HG03460 (cell line): ENCODE data around the gene GLYR1.
"Not testable (repeated sequence)": the region's sequence is repeated elsewhere in the genome, so short reads cannot be mapped to it uniquely, and the experiment has no call there.

Experiments
- ATAC-seq: cut with Tn5 transposase; IDR thresholded peaks from one replicate; pipeline ENCODE4 v1.9.1; 2021; ENCODE audit not compliant: unreplicated experiment

The GLYR1 gene

DNA sequence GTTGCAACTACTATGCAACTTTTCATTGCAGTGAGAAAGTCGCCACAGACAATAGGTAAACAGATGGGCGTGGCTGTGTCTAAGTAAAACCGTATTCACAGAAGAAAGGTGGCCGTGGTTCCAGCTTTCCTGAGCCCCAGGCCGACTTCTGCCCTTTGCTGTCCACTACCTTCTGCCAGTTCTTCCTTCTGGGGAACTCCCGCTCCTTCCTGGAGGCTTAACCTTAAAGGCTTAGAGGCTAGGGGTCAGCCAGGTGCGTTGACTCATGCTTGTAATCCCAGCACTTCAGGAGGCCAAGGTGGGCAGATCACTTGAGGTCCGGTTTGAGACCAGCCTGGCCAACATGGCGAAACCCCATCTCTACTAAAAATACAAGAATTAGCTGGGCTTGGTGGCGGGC, 56.8 kb downstream of the GLYR1 start:
- ATAC-seq, result no peak

DNA sequence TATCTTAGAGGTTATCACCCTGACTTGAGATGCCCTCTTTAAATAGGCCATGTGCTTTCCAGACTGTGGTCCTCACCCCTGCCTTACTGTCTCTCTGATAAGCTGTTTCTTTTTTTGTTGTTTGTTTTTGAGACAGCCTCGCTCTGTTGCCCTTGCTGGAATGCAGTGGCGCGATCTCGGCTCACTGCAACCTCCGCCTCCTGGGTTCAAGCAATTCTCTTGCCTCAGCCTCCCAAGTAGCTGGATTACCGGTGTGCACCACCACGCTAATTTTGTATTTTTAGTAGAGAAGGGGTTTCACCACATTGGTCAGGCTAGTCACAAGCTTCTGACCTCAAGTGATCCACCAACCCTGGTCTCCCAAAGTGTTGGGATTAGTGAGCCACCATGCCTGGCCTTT, 58.2 kb downstream of the GLYR1 start:
- ATAC-seq, result no peak

DNA sequence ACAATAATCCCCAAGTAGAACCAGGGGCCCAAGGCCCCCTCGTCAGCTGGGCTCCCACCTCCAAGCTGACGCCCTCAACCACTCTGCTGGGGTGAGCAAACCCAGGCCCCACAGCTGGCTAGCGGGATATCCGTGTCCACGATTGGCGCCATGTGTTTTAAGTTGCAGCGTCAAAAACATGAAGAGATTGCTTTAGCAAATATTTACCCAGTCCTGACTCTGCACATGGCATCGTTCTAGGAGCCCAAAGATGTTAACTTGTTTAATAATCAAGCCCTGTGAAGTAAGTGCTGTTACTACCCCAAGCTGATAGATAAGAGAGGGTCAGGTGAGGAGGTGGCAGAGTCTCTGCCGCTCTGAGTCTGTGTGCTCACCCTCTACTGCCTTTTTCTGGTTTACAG, 58.6 kb downstream of the GLYR1 start:
- ATAC-seq, result no peak

DNA sequence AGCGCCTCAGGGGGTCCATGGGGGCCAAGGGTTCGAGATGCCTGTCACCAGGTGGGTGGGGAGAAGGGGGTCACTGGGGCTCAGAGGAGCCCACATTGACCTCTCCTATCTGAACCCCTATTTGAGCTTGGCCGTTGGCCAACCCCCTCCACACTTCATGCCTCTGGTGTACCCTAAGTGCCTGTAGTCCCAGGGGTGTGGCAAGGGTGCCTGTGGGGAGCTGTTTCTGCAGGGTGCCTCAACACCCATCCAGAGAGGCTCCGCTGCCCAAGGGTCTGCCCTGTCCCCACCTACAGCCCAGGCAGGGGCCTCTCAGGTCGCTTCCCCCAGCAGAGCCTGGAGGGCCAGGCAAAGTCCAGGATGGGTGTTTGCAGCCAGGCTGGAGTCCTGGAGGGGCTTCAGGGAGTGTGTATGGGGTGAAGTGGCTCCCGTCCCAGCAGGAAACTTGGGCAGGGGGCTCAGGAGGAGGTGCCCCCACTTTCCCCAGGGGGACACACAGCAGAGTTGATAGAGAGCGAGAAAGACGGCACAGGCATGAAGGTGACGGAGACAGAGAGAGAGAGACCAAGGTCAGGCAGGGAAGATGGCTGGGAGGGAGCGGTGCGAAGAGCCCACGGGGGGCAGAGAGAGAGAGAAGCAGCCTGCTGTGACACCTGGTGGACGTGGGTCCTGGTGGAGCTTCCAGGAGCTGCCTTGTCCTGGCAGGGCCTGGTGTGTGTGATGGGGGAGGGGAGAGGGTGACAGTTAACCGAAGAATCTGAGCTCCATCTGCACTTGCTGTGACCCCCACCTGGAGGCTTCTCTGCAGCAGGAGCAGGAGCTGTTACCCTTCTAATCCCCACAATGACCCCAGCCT, 59.2 kb downstream of the GLYR1 start, which contains the start of gene SEPTIN12:
Gene SEPTIN12, minus strand, starts transcription at position 719 of the 856 bp plus-strand sequence. Its CDS starts 700 bp downstream, at position 19.
- ATAC-seq, result no peak

DNA sequence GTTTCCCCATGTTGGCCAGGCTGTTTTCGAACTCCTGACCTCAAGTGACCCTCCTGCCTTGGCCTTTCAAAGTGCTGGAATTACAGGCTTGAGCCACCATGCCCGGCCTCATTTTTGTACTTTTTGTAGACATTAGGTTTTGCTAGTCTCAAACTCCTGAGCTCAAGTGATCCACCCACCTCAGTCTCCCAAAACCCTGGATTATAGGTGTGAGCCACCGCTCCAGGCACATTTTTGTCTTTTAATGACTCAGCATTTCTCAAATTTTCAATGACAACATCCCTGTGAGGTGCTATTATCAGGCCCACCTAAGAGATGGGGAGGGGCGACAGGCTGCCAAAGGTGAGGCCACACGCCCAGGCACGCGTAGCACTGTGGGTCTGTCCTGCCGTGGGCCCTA, 60.0 kb downstream of the GLYR1 start:
- no peak for ATAC-seq

DNA sequence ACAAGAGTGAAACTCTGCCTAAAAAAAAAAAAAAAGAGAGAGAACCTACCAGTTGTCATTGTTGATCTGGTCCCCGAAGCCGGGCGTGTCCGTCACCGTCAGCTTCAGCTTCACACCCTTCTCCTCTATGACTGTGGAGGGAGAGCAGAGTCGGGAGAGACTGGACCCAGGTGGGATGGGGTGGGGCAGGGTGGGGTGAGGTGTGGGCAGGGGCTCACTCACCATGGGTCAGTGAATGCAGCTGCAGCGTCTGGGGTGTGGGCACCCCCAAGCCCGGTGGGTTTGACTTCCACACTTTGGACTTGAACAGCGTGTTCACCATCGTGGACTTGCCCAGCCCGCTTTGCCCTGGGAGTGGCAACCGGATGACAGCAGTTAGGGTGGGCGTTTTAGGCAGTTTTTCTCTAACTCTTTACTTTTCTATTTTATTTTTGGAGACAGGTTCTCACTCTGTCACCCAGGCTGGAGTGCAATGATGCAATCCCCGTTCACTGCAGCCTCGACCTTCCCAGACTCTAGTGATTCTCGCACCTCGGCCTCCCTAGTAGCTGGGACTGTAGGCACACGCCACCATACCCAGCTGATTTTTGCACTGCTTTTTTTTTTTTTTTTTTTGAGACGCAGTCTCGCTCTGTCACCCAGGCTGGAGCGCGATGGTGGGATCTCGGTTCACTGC, 61.2 kb downstream of the GLYR1 start:
- ATAC-seq, result no peak

DNA sequence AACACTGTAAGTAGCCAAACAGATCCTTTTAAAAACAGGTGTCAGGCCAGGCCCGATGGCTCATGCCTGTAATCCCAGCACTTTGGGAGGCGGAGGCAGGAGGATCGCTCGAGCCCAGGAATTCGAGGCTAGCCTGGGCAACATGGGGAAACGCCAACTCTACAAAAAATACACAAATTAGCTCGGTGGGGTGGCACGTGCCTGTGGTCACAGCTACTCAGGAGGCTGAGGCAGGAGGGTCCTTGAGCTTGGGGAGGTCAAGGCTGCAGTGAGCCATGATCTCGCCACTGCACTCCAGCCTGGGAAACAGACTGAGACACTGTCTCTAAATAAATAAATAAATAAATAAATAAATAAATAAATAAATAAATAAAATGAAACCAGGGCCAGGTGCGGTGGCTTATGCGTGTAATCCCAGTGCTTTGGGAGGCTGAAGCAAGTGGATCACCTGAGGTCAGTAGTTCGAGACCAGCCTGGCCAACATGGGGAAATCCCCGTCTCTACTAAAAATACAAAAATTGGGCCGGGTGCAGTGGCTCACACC, 62.6 kb downstream of the GLYR1 start:
- not testable (repeated sequence) for ATAC-seq

DNA sequence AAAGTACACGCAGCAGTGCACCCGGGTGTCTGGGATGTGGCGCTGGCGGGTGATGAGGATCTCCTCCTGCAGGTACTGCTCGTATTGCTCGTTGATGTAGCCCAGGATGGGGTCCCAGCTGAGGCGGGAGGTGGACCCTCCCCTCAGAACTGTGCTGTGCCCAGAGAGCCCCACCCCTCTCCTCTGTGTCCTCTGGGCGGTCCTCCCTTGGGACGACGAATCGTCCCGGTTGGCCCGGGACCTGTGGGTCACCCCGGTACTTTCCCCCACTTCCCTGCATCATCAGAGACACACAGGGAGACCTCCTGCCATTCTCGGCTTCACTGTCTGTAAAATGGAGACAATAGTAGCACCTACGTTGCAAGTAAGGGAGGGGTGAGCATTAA, 63.1 kb downstream of the GLYR1 start:
- ATAC-seq, result no peak

DNA sequence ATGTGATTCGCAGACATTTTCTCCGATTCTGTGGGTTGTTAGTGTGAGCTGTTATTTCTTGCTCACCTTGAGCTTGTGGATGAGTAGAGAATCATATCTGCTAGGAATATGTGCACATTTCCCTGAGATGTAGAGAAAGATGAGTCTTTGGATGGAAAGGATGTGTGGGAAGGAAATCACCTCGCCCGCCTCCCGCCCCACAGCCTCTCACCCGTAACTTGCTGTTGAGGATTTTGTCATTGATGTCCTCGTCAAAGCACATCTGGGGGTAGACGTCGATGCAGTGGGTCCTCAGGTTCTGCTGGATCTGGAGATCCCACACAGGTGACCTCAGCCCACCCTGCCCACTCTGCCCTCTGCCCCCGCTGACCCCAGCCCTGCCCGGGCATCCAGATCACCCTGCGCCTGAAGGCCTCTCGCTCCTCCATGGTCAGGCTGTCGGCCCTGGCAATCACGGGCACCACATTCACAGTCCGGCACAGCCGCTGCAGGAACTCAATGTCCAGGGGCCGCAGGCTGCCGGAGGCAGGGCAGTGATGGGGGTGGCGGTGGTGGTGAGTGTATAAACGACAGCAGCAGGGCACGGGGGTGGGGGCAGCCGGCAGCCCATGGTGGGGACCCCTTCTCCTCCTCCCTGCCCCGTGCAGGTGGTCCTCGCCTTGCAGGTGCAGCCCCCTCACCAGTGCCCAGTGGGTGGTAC, 63.7 kb downstream of the GLYR1 start:
- no peak for ATAC-seq

DNA sequence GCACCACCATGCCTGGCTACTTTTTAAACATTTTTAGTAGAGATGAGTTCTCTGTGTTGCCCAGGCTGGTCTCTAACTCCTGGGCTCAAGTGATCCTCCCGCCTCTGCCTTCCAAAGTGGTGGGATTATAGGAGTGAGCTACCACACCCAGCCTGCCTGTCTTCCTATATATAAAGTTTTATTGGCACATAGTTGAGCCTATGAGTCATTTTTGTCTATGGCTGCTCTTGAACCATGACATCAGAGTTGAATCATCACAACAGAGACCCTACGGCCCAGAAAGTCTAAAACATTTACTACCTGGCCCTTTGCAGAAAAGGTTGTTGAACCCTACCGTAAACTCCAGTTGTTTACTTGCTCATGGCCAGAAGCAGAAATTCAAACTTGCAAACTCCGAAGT, 66.9 kb downstream of the GLYR1 start:
- ATAC-seq, result no peak

DNA sequence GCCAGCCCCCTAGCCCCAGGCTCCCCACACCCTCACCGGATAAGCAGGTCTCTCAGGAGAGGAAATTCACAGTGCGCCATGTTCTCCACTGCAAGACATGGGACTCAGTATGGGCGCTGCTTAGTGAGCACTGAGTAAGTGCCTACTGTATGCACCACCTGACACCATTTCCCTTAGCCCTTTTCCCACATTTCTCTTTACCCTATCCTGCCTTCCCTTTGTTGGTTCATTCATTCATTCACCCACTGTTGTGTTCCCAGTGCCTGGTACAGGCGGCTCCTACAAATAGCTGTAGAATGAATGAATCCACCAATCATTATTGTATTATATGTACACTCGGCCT, 69.1 kb downstream of the GLYR1 start:
- no peak for ATAC-seq

DNA sequence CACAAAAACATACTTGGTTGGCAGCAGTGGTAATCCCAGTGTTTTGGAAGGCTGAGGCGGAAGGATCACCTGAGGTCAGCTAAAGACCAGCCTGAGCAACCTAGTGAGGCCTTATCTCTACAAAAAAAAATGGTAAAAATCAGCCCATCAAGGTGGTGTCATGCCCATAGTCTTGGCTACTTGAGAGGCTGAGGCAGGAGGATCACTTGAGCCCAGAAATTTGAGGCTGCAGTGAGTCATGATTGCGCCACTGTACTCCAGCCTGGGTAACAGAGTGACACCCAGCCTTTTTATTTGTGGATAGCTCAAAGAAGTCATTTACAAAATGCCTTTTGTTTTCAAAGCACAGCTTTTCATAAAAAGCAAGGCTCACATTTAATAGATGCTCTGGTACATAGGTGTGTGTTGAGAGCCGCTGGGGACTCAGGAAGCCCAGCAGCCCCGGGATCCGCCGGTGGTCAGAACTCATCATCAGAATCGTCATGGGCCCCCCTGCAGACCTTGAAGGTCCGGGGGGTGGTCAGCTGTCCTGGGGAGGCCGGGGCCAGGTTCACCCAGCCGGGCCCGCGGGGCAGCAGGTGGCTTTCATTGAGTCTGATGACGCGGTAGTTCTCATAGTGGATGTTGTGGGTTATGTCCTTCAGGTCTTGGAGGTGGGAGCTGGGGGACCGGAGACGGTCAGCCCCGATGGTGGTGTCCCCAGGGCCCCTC, 69.6 kb downstream of the GLYR1 start:
- ATAC-seq, result no peak

DNA sequence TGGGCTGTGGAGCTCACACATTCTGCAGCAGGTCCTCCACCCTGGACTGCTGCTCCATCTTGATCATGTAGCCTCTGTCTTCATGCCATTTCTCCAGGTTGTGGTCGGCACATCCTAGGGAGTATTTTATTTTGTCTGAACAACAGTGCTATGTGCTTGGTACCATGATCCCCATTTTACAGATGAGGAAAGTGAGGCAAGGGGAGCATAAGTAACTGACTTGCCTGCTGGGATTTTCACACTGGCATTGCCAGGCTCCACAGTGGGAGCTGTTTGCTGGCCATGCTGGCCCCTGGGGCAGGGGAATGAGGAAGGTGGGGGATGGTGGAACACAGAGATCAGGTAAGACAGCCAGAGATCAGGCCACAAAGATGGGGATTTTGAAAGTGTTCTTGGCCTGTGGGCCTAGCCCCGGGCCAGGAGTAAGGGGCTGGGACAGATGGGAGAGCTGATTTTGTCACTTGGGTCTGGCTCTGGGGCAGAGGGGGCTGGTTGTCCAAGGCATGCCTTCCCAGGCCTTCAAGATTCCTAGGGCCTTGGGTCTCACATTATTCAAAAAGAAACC, 70.9 kb downstream of the GLYR1 start:
- ATAC-seq, result no peak

DNA sequence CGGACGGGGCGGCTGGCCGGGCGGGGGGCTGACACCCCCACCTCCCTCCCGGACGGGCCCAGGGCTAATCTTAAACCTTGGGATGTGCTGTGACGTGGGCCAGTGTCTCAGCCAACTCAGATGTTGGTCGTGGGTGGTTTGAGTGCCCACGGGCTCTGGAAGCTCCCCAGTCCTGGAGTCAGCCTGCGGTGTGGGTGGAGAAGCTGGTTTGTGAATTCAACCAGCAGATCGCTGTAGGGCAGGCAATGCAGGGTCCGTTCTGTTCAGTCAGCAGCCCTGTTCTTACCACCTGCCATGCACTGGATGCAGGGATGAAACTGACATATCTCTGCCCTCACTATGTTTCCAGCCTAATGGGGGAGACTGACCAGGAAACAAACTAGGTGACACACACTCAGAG, 72.1 kb downstream of the GLYR1 start:
- ATAC-seq, result no peak

DNA sequence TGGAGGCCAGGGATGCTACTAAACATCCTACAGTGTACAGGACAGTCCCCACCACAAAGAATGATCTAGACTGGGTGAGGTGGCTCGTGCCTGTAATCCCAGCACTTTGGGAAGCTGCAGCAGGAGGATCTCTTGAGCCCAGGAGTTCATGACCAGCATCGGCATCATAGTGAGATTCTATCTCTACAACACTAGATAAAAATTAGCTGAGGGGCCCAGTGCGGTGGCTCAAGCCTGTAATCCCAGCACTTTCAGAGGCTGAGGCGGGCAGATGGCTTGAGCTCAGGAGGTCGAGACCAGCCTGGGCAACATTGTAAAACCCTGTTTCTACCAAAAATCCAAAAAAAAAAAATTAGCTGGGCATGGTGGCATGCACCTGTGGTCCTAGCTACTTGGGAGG, 74.7 kb downstream of the GLYR1 start:
- ATAC-seq, result no peak

DNA sequence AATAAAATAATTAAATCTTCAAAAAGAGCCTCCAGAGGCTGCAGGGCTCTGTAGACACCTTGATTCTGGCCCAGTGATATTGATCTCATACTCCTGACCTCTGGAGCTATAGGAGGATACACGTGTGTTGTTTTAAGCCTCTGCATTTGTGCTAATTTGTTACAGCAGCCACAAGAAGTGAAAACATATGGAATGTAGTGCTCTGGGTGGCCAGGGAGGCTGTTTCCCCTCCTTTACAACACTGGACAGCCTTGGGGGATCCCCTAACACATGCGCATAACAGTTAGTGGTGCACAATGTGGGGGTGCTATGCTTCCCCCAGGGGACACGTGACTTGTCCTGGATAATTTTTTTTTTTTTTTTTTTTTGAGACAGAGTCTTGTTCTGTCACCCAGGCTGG, 75.4 kb downstream of the GLYR1 start:
- no peak for ATAC-seq

DNA sequence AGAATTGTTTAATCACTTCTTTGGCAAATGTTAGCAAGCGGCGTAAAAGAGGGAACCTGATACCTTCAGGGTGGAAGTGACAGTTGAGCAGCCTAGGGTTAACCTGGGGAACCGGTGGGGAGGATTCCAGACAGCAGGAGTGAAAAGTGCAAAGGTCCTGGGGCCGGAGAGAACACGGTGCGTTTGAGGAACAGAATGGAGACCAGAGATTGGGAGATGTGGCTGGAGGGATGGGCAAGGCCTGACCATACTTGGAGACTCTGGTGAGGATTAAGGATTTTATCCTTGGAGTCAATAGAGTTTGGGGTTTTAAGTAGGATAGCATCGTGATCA, 77.8 kb downstream of the GLYR1 start:
- no peak for ATAC-seq

DNA sequence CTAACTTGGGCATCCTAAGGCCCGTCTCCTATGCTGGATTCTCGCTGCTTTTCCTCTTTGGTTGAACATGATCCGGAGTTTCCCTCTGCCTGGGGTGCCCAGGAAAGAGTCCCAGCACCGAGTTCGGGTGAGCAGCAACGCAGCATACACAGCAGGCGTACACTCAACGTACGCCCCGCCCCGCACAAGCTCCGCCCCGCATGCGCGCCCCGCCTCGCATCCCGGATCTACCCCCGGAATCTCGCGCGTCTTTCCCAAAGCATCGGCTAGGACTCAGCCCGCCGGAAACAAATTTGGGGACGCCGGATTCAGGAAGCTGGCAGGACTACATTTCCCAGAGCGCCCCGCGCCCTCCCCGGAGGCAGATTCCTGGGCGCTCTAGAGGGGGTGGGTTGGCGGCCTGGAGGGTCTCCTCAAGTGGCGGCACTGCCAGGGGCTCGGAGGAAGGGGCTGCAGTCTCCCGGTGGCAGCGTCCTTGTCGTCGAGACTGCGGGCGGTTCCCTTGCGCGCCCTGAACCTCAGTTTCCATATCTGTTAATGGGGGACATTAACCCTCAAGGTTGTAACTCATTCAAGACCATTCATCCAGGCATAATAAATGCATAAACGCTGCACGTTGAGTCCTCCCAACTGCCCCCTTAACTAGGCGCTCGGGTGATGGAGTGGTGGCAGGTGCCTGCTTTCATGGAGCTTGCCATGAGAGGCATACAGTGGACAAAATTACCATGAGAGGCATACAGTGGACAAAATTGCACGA, 78.4 kb downstream of the GLYR1 start:
- peak; percentile 60 for ATAC-seq

DNA sequence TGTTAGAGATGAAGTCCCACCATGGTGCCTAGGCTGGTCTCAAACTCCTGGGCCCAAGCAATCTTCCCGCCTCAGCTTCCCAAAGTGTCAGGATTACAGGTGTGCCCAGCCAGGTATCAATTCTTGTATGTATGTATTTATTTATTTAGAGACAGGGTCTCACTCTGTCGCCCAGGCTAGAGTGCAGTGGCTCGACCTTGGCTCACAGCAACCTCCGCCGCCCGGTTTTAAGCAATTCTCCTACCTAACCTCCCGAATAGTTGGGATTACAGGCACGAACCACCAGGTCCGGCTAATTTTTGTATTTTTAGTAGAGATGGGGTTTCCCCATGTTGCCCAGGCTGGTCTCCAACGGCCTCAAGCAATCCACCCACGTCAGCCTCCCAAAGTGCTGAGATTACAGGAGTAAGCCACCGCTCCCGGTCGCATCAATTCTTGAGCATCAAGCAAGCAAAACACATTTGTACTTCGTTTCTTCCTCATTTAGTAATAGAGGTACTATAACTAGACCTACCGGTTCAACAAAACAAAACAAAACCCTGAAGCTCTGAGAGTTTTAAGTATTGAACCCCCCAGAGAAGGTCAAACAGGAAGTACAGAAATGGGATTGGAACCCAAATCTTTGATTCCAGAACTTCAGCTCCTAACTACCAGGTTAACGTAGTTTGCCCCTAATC, 79.1 kb downstream of the GLYR1 start:
- no peak for ATAC-seq
